NB4 (cell line): Measurements from ENCODE around the gene CALML6.

Experiments used
- CTCF ChIP-seq: IDR thresholded peaks from one replicate; pipeline ENCODE4 v1.5.1; 2012; ENCODE audit warnings: low read depth, low read length
- MYC ChIP-seq: IDR thresholded peaks from 2 replicates; pipeline ENCODE4 v1.6.1; 2011; ENCODE audit warnings: low read depth, low read length

GRCh38 chr1:1910651-1911331, 4.3 kb upstream of the CALML6 start:
- no peak for TF ChIP-seq MYC
- no peak for TF ChIP-seq CTCF
